Esophagus (tissue), 2 donors: ENCODE measurements around the gene SCUBE1. TPM values are rescaled to one million over a fixed set of nuclear protein-coding genes. Genes with fewer than 3 reads are reported as not detected.
A peak's percentile ranks its signal among the peaks of the same experiment; 100 is the strongest.

Experiments used
- H3K27ac ChIP-seq, 2 donors: one replicate each; pipeline ENCODE4 v1.5.1; 2013; ENCODE audit warnings: low read depth in 2 of 2, mild to moderate bottlenecking in 2 of 2, inconsistent platforms in 1 of 2, low read length in 1 of 2, moderate library complexity in 1 of 2
- H3K27me3 ChIP-seq, 2 donors: one replicate each; pipeline ENCODE4 v1.6.1; 2013; ENCODE audit warnings: low read length in 2 of 2, control low read depth in 1 of 2, mild to moderate bottlenecking in 1 of 2; ENCODE audit not compliant: insufficient read depth in 2 of 2, control insufficient read depth in 1 of 2
- H3K36me3 ChIP-seq, 2 donors: one replicate each; pipeline ENCODE4 v1.6.1; 2013; ENCODE audit warnings: low read length in 1 of 2; ENCODE audit not compliant: control insufficient read depth in 2 of 2, insufficient read depth in 2 of 2
- H3K4me1 ChIP-seq, 2 donors: one replicate each; pipeline ENCODE4 v1.6.1; 2013; ENCODE audit warnings: low read length in 1 of 2; ENCODE audit not compliant: control insufficient read depth in 2 of 2, insufficient read depth in 2 of 2
- H3K4me3 ChIP-seq, 2 donors: one replicate each; pipeline ENCODE4 v1.5.1; 2013; ENCODE audit warnings: low read length in 2 of 2, mild to moderate bottlenecking in 2 of 2, low read depth in 1 of 2, moderate library complexity in 1 of 2
- H3K9me3 ChIP-seq, 2 donors: one replicate each; pipeline ENCODE4 v1.6.1; 2013; ENCODE audit warnings: mild to moderate bottlenecking in 2 of 2, low read depth in 1 of 2, low read length in 1 of 2, moderate library complexity in 1 of 2; ENCODE audit not compliant: control insufficient read depth in 2 of 2, insufficient read depth in 1 of 2
- WGBS, 2 donors: extraction: QIAGEN DNeasy Blood & Tissue Kit; methylation state at CpG; one replicate each; pipeline ENCODE4 v1.1.7; 2013; 5-methylcytosine and 5-hydroxymethylcytosine counted together
- polyA plus RNA-seq, 2 donors: library from polyadenylated mRNA; stranded (reverse); fragments of 200-250 nt; gene quantifications; one replicate each; pipeline ENCODE4 v1.2.3, GENCODE V29; 2013
- donor health status: healthy with polysubstance abuse.
- donor health status: Bipolar disorder and iron deficiency.

The SCUBE1 gene
- polyA plus RNA-seq, 2 donors, result 2.2 to 2.4 TPM

DNA sequence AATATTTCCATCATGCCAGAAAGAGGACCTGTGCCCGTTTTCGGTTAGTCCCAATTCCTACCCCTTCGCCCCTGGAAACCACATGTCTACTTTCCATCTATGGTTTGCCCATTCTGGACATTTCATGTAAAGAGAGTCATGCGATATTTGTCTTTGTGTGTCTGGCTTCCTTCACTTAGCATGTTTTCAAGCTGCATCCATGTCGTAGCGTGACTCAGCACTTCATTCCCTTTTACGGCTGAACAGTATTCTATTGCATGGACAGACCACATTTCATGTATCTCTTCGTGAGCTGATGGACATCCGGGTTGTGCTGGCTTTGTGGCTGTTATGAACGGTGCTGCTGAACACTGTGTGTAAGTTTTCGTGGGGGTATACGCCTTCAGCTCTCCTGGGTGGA is 43.4 kb downstream of the SCUBE1 start:
- Histone ChIP-seq H3K9me3 (no peaks in the 10 kb centered on the region), H3K27ac (no peak overlapping the region), H3K36me3 (no peaks in the 10 kb centered on the region), H3K27me3 (no peaks in the 10 kb centered on the region), H3K4me1 (peaks cover 0 to 15% of the 10 kb centered on the region in 2 donors), H3K4me3 (no peak overlapping the region)
- WGBS, 2 donors, result 94 to 95% methylated on average over 12 of the region's 12 CpGs

DNA sequence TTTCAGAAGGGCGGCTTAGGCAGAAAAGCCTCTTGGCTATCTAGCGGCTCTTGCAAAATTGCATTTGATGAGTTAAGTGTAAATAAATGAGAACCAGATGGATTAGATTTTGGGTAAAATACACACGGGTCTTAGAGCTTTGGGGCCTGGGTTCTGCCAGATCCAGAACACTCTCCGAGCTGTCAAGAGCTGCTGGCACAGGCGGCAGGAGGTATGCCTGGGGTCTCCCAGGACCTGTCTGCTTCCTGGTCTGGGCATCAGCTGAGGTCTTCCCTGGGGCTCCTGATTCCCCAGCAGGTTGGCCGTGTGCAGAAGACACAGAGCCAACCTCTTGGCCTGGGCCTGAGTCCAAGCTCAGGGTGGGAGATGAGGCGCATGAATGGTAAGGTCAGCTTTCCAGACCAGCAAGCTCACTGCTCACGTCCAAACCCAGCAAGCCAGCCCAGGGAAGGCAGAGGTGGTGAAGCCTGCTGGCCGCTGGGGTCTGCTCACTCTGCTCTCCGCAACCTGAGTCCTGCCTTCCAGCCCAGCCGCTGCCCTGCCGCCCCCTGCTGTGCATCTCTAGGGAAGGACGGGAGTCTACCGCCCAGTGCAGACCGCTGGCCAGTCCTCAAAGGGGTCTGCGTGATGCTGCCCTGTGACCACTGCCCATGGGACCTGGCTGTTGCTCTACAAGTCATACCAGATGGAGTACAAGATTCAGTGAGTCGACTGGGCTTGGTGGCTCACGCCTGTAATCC is 44.9 kb downstream of the SCUBE1 start:
- Histone ChIP-seq H3K9me3 (no peaks in the 10 kb centered on the region), H3K27me3 (no peaks in the 10 kb centered on the region), H3K4me3 (no peak overlapping the region), H3K27ac (peak overlapping the region; percentile 65), H3K4me1 (peaks cover 0 to 17% of the 10 kb centered on the region in 2 donors), H3K36me3 (no peaks in the 10 kb centered on the region)
- WGBS, 2 donors, result 69 to 78% methylated on average over 18 of the region's 18 CpGs

GRCh38 chr22:43297270-43298061 is 45.7 kb downstream of the SCUBE1 start:
- H3K9me3 ChIP-seq, result no peaks in the 10 kb centered on the region
- peaks cover 0 to 13% of the 10 kb centered on the region in 2 donors for H3K4me1 ChIP-seq
- peak overlapping the region; percentile 38 to 65 for H3K27ac ChIP-seq
- no peaks in the 10 kb centered on the region for H3K36me3 ChIP-seq
- no peaks in the 10 kb centered on the region for H3K27me3 ChIP-seq
- H3K4me3 ChIP-seq, result no peak overlapping the region
- WGBS, 2 donors, result 67 to 71% methylated on average over 18 of the region's 18 CpGs

DNA sequence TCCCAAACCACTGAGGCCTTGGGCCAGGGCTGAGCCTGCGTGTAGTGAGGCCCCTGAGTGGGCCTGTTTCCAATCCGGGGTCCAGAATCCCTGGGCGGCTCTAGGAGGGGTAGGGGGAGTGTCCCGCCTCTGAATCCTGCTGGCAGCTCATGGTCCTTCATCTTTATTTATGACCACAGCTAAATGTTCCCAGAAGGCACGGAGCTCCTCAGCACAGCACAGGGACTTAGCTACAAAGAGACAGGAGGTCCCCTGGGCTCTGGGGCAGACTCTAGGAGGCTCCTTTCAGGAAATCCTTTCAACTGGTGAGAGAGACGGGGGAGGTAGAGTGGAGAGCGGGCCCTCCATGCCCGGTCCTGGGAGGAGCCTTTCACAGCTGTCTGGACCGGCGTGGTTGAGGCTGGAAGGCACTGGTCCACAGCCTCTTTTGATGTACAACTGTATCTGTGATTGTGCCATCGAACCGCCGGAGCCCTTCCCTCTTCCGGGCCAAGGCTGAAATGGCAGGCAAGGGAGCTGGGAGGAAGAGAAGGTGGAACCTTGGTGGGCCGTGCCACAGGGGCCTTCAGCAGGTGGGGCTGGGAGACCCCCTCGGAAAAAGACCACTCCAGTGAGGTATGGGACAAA is 46.8 kb downstream of the SCUBE1 start:
- Histone ChIP-seq H3K27me3 (no peaks in the 10 kb centered on the region), H3K36me3 (no peaks in the 10 kb centered on the region), H3K9me3 (no peaks in the 10 kb centered on the region), H3K4me3 (no peak overlapping the region), H3K27ac (peak overlapping the region; percentile 65 to 68), H3K4me1 (peaks cover 0 to 13% of the 10 kb centered on the region in 2 donors)
- WGBS, 2 donors, result 68 to 71% methylated on average over 16 of the region's 16 CpGs

- Histone ChIP-seq H3K27me3 (no peaks in the 10 kb centered on the region), H3K4me1 (peaks cover 0 to 16% of the 10 kb centered on the region in 2 donors), H3K9me3 (no peaks in the 10 kb centered on the region), H3K27ac (peak overlapping the region; percentile 18 to 68), H3K4me3 (no peak overlapping the region), H3K36me3 (no peaks in the 10 kb centered on the region)
- 76 to 83% methylated on average over 6 of the region's 6 CpGs for WGBS, 2 donors
Measured at GRCh38 chr22:43295660-43296059, 47.5 kb downstream of the SCUBE1 start.

DNA sequence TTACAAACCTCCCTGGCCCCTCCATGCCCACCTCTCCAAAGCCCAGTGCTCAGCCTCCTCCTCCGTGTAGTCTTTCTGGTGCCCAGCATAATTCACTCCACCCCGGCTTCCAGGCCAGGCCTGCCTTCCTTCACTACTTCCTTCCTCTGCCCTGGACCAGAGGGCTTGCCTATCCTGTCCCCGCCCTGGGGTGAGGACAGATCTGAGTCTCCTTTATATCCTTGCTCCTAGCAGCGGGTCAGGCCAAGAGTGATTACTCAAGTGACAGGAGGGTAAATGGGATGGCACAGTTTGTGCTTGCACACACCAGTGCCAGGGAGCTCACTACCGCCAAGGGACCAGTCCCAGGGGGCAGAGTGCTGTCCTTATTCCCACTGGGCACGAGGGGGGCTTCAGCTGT is 48.0 kb downstream of the SCUBE1 start:
- 69 to 71% methylated on average over 6 of the region's 6 CpGs for WGBS, 2 donors
- H3K4me3 ChIP-seq, result no peak overlapping the region
- H3K9me3 ChIP-seq, result no peaks in the 10 kb centered on the region
- peaks cover 0 to 16% of the 10 kb centered on the region in 2 donors for H3K4me1 ChIP-seq
- H3K36me3 ChIP-seq, result no peaks in the 10 kb centered on the region
- H3K27me3 ChIP-seq, result no peaks in the 10 kb centered on the region
- peak overlapping the region; percentile 14 to 48 for H3K27ac ChIP-seq

GRCh38 chr22:43293655-43294392 is 49.3 kb downstream of the SCUBE1 start:
- Histone ChIP-seq H3K27me3 (no peaks in the 10 kb centered on the region), H3K36me3 (no peaks in the 10 kb centered on the region), H3K27ac (peak overlapping the region; percentile 55 to 69), H3K4me3 (no peak overlapping the region), H3K4me1 (peaks cover 0 to 19% of the 10 kb centered on the region in 2 donors), H3K9me3 (no peaks in the 10 kb centered on the region)
- 60 to 71% methylated on average over 15 of the region's 15 CpGs for WGBS, 2 donors

- H3K27ac ChIP-seq, result peak overlapping the region; percentile 45 to 69
- no peaks in the 10 kb centered on the region for H3K9me3 ChIP-seq
- 60 to 78% methylated on average over 17 of the region's 17 CpGs for WGBS, 2 donors
- H3K27me3 ChIP-seq, result no peaks in the 10 kb centered on the region
- H3K36me3 ChIP-seq, result no peaks in the 10 kb centered on the region
- H3K4me3 ChIP-seq, result no peak overlapping the region
- peaks cover 0 to 16% of the 10 kb centered on the region in 2 donors for H3K4me1 ChIP-seq
Measured at GRCh38 chr22:43293259-43293654, 49.9 kb downstream of the SCUBE1 start.

GRCh38 chr22:43292630-43293018 is 50.5 kb downstream of the SCUBE1 start:
- Histone ChIP-seq H3K9me3 (no peaks in the 10 kb centered on the region), H3K36me3 (no peaks in the 10 kb centered on the region), H3K4me1 (peaks cover 0 to 16% of the 10 kb centered on the region in 2 donors), H3K4me3 (no peak overlapping the region), H3K27me3 (no peaks in the 10 kb centered on the region), H3K27ac (peak overlapping the region; percentile 33 to 69)
- WGBS, 2 donors, result 78 to 84% methylated on average over 9 of the region's 9 CpGs
